ENCODE measurements around the gene DOCK2.

Gene DOCK2

GRCh38 chr5:170121321-170121720, 484.2 kb downstream of the DOCK2 start:
- H3K79me2 ChIP-seq (ENCODE audit: control insufficient read depth, low read length): no peaks in the 10 kb centered on the region
- H3K4me3 ChIP-seq (ENCODE audit: low read length): no peak overlapping the region
- no peak overlapping the region for H3K27ac ChIP-seq (ENCODE audit: low read depth, low read length)
- H3K4me2 ChIP-seq (ENCODE audit: low read length): no peak overlapping the region
- no peaks in the 10 kb centered on the region for H3K9me2 ChIP-seq (replicated peaks; ENCODE audit: control insufficient read depth, low read length)
- no peaks in the 10 kb centered on the region for H3F3A ChIP-seq (ENCODE audit: control insufficient read depth, insufficient read depth)
- peaks cover 14% of the 10 kb centered on the region for H3K27me3 ChIP-seq (ENCODE audit: control insufficient read depth, low read length)
- no peaks in the 10 kb centered on the region for H3K36me3 ChIP-seq (ENCODE audit: control insufficient read depth, low read length)
- H4K20me1 ChIP-seq (ENCODE audit: control insufficient read depth, insufficient read depth, low read depth, low read length): no peaks in the 10 kb centered on the region
- H3K4me1 ChIP-seq (ENCODE audit: control insufficient read depth, low read length): no peaks in the 10 kb centered on the region
- no peaks in the 10 kb centered on the region; the same call in 1 of the 2 replicates for H3K9me3 ChIP-seq (ENCODE audit: control insufficient read depth, insufficient read depth, low read length)
- TF ChIP-seq, protein P1, sequence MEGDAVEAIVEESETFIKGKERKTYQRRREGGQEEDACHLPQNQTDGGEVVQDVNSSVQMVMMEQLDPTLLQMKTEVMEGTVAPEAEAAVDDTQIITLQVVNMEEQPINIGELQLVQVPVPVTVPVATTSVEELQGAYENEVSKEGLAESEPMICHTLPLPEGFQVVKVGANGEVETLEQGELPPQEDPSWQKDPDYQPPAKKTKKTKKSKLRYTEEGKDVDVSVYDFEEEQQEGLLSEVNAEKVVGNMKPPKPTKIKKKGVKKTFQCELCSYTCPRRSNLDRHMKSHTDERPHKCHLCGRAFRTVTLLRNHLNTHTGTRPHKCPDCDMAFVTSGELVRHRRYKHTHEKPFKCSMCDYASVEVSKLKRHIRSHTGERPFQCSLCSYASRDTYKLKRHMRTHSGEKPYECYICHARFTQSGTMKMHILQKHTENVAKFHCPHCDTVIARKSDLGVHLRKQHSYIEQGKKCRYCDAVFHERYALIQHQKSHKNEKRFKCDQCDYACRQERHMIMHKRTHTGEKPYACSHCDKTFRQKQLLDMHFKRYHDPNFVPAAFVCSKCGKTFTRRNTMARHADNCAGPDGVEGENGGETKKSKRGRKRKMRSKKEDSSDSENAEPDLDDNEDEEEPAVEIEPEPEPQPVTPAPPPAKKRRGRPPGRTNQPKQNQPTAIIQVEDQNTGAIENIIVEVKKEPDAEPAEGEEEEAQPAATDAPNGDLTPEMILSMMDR (IDR thresholded peaks at IDR 0.05; ENCODE audit: low read depth, low read length, poor library complexity, severe bottlenecking): no peak
- TF ChIP-seq EZH2phosphoT487 (IDR thresholded peaks at IDR 0.05; ENCODE audit: borderline replicate concordance, low read length): no peak

GRCh38 chr5:170126061-170126460, 489.0 kb downstream of the DOCK2 start:
- Histone ChIP-seq H3K4me1 (ENCODE audit: control insufficient read depth, low read length) (no peaks in the 10 kb centered on the region), H3K27ac (ENCODE audit: low read depth, low read length) (no peak overlapping the region), H3K9me2 (replicated peaks; ENCODE audit: control insufficient read depth, low read length) (no peaks in the 10 kb centered on the region), H3K36me3 (ENCODE audit: control insufficient read depth, low read length) (no peaks in the 10 kb centered on the region), H3K4me3 (ENCODE audit: low read length) (no peak overlapping the region), H4K20me1 (ENCODE audit: control insufficient read depth, insufficient read depth, low read depth, low read length) (no peaks in the 10 kb centered on the region), H3F3A (ENCODE audit: control insufficient read depth, insufficient read depth) (no peaks in the 10 kb centered on the region), H3K79me2 (ENCODE audit: control insufficient read depth, low read length) (no peaks in the 10 kb centered on the region), H3K4me2 (ENCODE audit: low read length) (no peak overlapping the region), H3K27me3 (ENCODE audit: control insufficient read depth, low read length) (peaks cover 28% of the 10 kb centered on the region), H3K9me3 (ENCODE audit: control insufficient read depth, insufficient read depth, low read length) (no peaks in the 10 kb centered on the region; the same call in 1 of the 2 replicates)
- TF ChIP-seq, protein P1 (IDR thresholded peaks at IDR 0.05; ENCODE audit: low read depth, low read length, poor library complexity, severe bottlenecking): no peak
- TF ChIP-seq EZH2phosphoT487 (IDR thresholded peaks at IDR 0.05; ENCODE audit: borderline replicate concordance, low read length): no peak

GRCh38 chr5:170126626-170127025, 489.6 kb downstream of the DOCK2 start:
- Histone ChIP-seq H3K9me3 (ENCODE audit: control insufficient read depth, insufficient read depth, low read length) (no peaks in the 10 kb centered on the region; the same call in 1 of the 2 replicates), H3K36me3 (ENCODE audit: control insufficient read depth, low read length) (no peaks in the 10 kb centered on the region), H3F3A (ENCODE audit: control insufficient read depth, insufficient read depth) (no peaks in the 10 kb centered on the region), H3K79me2 (ENCODE audit: control insufficient read depth, low read length) (no peaks in the 10 kb centered on the region), H3K4me3 (ENCODE audit: low read length) (no peak overlapping the region), H3K9me2 (replicated peaks; ENCODE audit: control insufficient read depth, low read length) (no peaks in the 10 kb centered on the region), H3K4me1 (ENCODE audit: control insufficient read depth, low read length) (no peaks in the 10 kb centered on the region), H3K4me2 (ENCODE audit: low read length) (no peak overlapping the region), H4K20me1 (ENCODE audit: control insufficient read depth, insufficient read depth, low read depth, low read length) (no peaks in the 10 kb centered on the region), H3K27me3 (ENCODE audit: control insufficient read depth, low read length) (peaks cover 24% of the 10 kb centered on the region), H3K27ac (ENCODE audit: low read depth, low read length) (no peak overlapping the region)
- TF ChIP-seq EZH2phosphoT487 (IDR thresholded peaks at IDR 0.05; ENCODE audit: borderline replicate concordance, low read length): no peak
- TF ChIP-seq, protein P1 (IDR thresholded peaks at IDR 0.05; ENCODE audit: low read depth, low read length, poor library complexity, severe bottlenecking): no peak

Data from DOHH2 (cell line).